Measurements from ENCODE around the gene AADAC.

AADAC gene

DNA sequence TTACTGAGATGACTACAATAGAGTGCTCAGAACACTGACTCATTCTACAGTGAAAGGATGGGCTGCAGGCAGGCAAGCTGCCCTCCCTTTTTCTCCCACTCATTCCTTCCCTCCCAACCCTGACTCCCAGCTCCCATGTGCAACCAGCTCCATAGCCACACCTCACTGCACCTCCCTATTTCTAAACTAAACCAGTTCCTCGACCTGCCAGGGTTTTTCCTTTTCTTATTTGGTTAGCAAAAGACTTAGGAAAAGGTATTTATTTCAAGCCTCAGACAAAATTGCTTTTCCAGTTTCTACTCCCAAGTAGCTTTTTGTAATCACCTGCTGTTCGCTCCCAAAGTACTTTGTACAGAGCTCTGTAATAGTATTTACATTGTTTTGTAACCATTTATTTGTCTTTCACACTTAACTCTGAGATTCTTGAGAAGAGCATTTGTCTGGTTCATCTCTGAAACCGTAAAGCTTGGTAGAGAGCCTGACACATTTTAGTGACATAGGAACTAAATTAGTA, 2.2 kb downstream of the AADAC start:
- H3K4me3 ChIP-seq (ENCODE audit: low read depth, low read length): no peak overlapping the region
- H3K4me1 ChIP-seq: no peaks in the 10 kb centered on the region
- H3K4me2 ChIP-seq (ENCODE audit: low read length): no peak overlapping the region
- no peaks in the 10 kb centered on the region for H3K9me3 ChIP-seq (ENCODE audit: control insufficient read depth, low read length)
- H3K9ac ChIP-seq: no peak overlapping the region
- no peak overlapping the region for H3K27ac ChIP-seq
- H3K27me3 ChIP-seq (ENCODE audit: control insufficient read depth, insufficient read depth, low read length): no peaks in the 10 kb centered on the region
- TF ChIP-seq, protein P1, sequence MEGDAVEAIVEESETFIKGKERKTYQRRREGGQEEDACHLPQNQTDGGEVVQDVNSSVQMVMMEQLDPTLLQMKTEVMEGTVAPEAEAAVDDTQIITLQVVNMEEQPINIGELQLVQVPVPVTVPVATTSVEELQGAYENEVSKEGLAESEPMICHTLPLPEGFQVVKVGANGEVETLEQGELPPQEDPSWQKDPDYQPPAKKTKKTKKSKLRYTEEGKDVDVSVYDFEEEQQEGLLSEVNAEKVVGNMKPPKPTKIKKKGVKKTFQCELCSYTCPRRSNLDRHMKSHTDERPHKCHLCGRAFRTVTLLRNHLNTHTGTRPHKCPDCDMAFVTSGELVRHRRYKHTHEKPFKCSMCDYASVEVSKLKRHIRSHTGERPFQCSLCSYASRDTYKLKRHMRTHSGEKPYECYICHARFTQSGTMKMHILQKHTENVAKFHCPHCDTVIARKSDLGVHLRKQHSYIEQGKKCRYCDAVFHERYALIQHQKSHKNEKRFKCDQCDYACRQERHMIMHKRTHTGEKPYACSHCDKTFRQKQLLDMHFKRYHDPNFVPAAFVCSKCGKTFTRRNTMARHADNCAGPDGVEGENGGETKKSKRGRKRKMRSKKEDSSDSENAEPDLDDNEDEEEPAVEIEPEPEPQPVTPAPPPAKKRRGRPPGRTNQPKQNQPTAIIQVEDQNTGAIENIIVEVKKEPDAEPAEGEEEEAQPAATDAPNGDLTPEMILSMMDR (IDR thresholded peaks at IDR 0.05): no peak
- no peak overlapping the region for H2AFZ ChIP-seq
- H3K36me3 ChIP-seq (ENCODE audit: control insufficient read depth, insufficient read depth, low read length): no peaks in the 10 kb centered on the region
- no peaks in the 10 kb centered on the region for H3K79me2 ChIP-seq

DNA sequence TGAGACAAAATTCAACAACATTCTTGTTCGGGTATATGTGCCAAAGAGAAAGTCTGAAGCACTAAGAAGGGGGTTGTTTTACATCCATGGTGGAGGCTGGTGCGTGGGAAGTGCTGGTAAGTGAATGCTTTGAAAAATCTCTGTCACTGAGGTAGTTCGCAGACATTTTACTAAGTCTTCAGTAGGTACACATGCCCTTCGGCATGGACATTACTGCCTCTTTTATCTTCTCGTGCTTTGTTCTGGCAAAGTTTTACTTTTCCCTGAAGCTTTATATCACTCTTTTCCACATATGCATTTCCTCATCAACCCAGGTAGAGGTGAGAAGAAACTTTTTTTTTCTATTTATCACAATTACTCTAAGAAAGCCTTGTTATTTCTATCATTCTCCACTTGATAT, 3.6 kb downstream of the AADAC start:
- H3K4me1 ChIP-seq: no peaks in the 10 kb centered on the region
- TF ChIP-seq, protein P1 (IDR thresholded peaks at IDR 0.05): no peak
- H3K36me3 ChIP-seq (ENCODE audit: control insufficient read depth, insufficient read depth, low read length): no peaks in the 10 kb centered on the region
- no peak overlapping the region for H3K4me3 ChIP-seq (ENCODE audit: low read depth, low read length)
- no peaks in the 10 kb centered on the region for H3K27me3 ChIP-seq (ENCODE audit: control insufficient read depth, insufficient read depth, low read length)
- H3K4me2 ChIP-seq (ENCODE audit: low read length): no peak overlapping the region
- no peak overlapping the region for H3K9ac ChIP-seq
- H2AFZ ChIP-seq: no peak overlapping the region
- H3K79me2 ChIP-seq: no peaks in the 10 kb centered on the region
- H3K9me3 ChIP-seq (ENCODE audit: control insufficient read depth, low read length): no peaks in the 10 kb centered on the region
- H3K27ac ChIP-seq: no peak overlapping the region

GRCh38 chr3:151818361-151818760, 4.4 kb downstream of the AADAC start:
- Histone ChIP-seq H3K27me3 (ENCODE audit: control insufficient read depth, insufficient read depth, low read length) (no peaks in the 10 kb centered on the region), H3K4me3 (ENCODE audit: low read depth, low read length) (no peak overlapping the region), H3K79me2 (no peaks in the 10 kb centered on the region), H3K9me3 (ENCODE audit: control insufficient read depth, low read length) (no peaks in the 10 kb centered on the region), H3K4me1 (no peaks in the 10 kb centered on the region), H3K9ac (no peak overlapping the region), H3K27ac (no peak overlapping the region), H2AFZ (no peak overlapping the region), H3K36me3 (ENCODE audit: control insufficient read depth, insufficient read depth, low read length) (no peaks in the 10 kb centered on the region), H3K4me2 (ENCODE audit: low read length) (no peak overlapping the region)
- TF ChIP-seq, protein P1 (IDR thresholded peaks at IDR 0.05): no peak

- H3K36me3 ChIP-seq (ENCODE audit: control insufficient read depth, insufficient read depth, low read length): no peaks in the 10 kb centered on the region
Observed at GRCh38 chr3:151819910-151820309, 6.0 kb downstream of the AADAC start.

GRCh38 chr3:151827816-151828215, 13.9 kb downstream of the AADAC start:
- Histone ChIP-seq H3K4me2 (ENCODE audit: low read length) (no peak overlapping the region), H3K4me1 (no peaks in the 10 kb centered on the region), H3K36me3 (ENCODE audit: control insufficient read depth, insufficient read depth, low read length) (no peaks in the 10 kb centered on the region)

More at GRCh38 chr3:151819910-151820309, 6.0 kb downstream of the AADAC start:
- TF ChIP-seq, protein P1 (IDR thresholded peaks at IDR 0.05): no peak
- H3K4me1 ChIP-seq: no peaks in the 10 kb centered on the region
- H3K79me2 ChIP-seq: no peaks in the 10 kb centered on the region
- no peak overlapping the region for H3K27ac ChIP-seq
- H3K27me3 ChIP-seq (ENCODE audit: control insufficient read depth, insufficient read depth, low read length): no peaks in the 10 kb centered on the region
- H2AFZ ChIP-seq: no peak overlapping the region
- H3K4me2 ChIP-seq (ENCODE audit: low read length): no peak overlapping the region
- H3K4me3 ChIP-seq (ENCODE audit: low read depth, low read length): no peak overlapping the region
- H3K9me3 ChIP-seq (ENCODE audit: control insufficient read depth, low read length): no peaks in the 10 kb centered on the region
- H3K9ac ChIP-seq: no peak overlapping the region

More at GRCh38 chr3:151827816-151828215, 13.9 kb downstream of the AADAC start:
- TF ChIP-seq, protein P1 (IDR thresholded peaks at IDR 0.05): no peak
- Histone ChIP-seq H3K9ac (no peak overlapping the region), H3K9me3 (ENCODE audit: control insufficient read depth, low read length) (no peaks in the 10 kb centered on the region), H3K4me3 (ENCODE audit: low read depth, low read length) (no peak overlapping the region), H3K27me3 (ENCODE audit: control insufficient read depth, insufficient read depth, low read length) (no peaks in the 10 kb centered on the region), H3K27ac (no peak overlapping the region), H2AFZ (no peak overlapping the region), H3K79me2 (no peaks in the 10 kb centered on the region)
